Sigmoid colon (tissue), 4 donors: ENCODE data around the gene GREM2.

ENCODE experiments used
- EP300 ChIP-seq, 4 donors: sonication (generic); formaldehyde crosslinking; IDR thresholded peaks; one replicate each; pipeline ENCODE4 v1.6.1; 2017; ENCODE audit warnings: antibody characterized with exemption in 4 of 4
- POLR2A ChIP-seq, 2 donors: fragments of 450-650 bp; IDR thresholded peaks; one replicate each; pipeline ENCODE4 v1.6.1; 2016; ENCODE audit warnings: antibody characterized with exemption in 2 of 2, mild to moderate bottlenecking in 2 of 2, moderate library complexity in 2 of 2
- POLR2AphosphoS5 ChIP-seq, 4 donors: sonication (generic); formaldehyde crosslinking; IDR thresholded peaks; one replicate each; pipeline ENCODE4 v1.6.1; 2017; ENCODE audit warnings: antibody characterized with exemption in 4 of 4
- TF ChIP-seq, protein P1 (sequence below), 4 experiments: fragments of 450-650 bp in 3 of 4; fragments of 200-600 bp in 1 of 4; IDR thresholded peaks; one replicate each; pipeline ENCODE4 v1.5.1; 2016 to 2019; ENCODE audit warnings: antibody characterized with exemption in 4 of 4, mild to moderate bottlenecking in 3 of 4, moderate library complexity in 2 of 4

DNA sequence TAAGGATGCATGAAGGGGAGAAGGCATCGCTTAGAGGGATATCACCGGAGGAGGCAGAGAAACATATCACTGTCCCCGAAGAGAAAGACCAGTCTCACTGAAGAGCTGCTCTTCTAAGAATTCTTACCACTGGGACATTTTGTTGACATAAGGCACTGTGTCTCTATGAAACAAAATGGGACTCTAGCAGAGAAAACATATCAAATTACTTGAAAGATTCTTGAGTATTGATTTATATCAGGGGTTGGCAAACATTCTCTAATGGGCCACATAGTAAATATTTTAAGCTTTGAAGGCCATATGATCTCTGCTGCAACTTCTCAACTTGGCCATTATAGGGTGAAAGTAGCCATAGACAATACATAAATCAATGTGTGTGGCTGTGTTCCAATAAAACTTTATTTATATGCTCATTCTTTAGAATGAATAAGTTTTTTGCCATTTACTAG is 41.0 kb upstream of the GREM2 start:
- TF ChIP-seq EP300 (IDR thresholded peaks at IDR 0.05) (no peak), POLR2AphosphoS5 (IDR thresholded peaks at IDR 0.05) (no peak), POLR2A (IDR thresholded peaks at IDR 0.05) (no peak)
- TF ChIP-seq, protein P1, sequence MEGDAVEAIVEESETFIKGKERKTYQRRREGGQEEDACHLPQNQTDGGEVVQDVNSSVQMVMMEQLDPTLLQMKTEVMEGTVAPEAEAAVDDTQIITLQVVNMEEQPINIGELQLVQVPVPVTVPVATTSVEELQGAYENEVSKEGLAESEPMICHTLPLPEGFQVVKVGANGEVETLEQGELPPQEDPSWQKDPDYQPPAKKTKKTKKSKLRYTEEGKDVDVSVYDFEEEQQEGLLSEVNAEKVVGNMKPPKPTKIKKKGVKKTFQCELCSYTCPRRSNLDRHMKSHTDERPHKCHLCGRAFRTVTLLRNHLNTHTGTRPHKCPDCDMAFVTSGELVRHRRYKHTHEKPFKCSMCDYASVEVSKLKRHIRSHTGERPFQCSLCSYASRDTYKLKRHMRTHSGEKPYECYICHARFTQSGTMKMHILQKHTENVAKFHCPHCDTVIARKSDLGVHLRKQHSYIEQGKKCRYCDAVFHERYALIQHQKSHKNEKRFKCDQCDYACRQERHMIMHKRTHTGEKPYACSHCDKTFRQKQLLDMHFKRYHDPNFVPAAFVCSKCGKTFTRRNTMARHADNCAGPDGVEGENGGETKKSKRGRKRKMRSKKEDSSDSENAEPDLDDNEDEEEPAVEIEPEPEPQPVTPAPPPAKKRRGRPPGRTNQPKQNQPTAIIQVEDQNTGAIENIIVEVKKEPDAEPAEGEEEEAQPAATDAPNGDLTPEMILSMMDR (IDR thresholded peaks at IDR 0.05), result no peak
